Body of pancreas (tissue), 4 donors: ENCODE data around the gene LPCAT3. TPM values are rescaled to one million over a fixed set of nuclear protein-coding genes. Genes with fewer than 3 reads are reported as not detected.

Source experiments
- ATAC-seq: fragments of 150-250 bp; one replicate; pipeline ENCODE4 v1.9.1; 2016
- DNase-seq, 4 donors: peaks; one replicate each; pipeline ENCODE4 v3.0.0-alpha.2; 2019
- H3K27ac ChIP-seq, 4 donors: fragments of 200-600 bp; sonication (generic); 1 replicate in 3 of 4; 2 replicates in 1 of 4; pipeline versions ENCODE4 v1.5.1 to v1.6.1; 2016 to 2019; ENCODE audit warnings: mild to moderate bottlenecking in 1 of 4, mixed read lengths in 1 of 4, moderate library complexity in 1 of 4
- H3K27me3 ChIP-seq, 2 donors: fragments of 200-600 bp; sonication (generic); one replicate each; pipeline ENCODE4 v1.6.0; 2016; ENCODE audit warnings: mild to moderate bottlenecking in 1 of 2
- H3K36me3 ChIP-seq, 2 donors: fragments of 200-600 bp; sonication (generic); replicated peaks in 1 of 2; 2 replicates each; pipeline ENCODE4 v1.5.1; 2016; ENCODE audit warnings: low read depth in 2 of 2; ENCODE audit not compliant: insufficient read depth in 1 of 2
- H3K4me1 ChIP-seq: fragments of 200-600 bp; sonication (generic); one replicate; pipeline ENCODE4 v1.6.0; 2016
- H3K4me3 ChIP-seq, 2 donors: fragments of 200-600 bp; sonication (generic); 1 replicate in 1 of 2; 2 replicates in 1 of 2; pipeline ENCODE4 v1.5.1; 2016 to 2019
- H3K9me3 ChIP-seq, 3 donors: fragments of 200-600 bp; sonication (generic); 1 replicate in 2 of 3; 2 replicates in 1 of 3; pipeline ENCODE4 v1.5.1; 2016
- POLR2A ChIP-seq, 3 donors: fragments of 450-650 bp; IDR thresholded peaks; one replicate each; pipeline ENCODE4 v1.6.1; 2016; ENCODE audit warnings: antibody characterized with exemption in 3 of 3, mild to moderate bottlenecking in 2 of 3
- WGBS, 2 donors: methylation state at CpG; one replicate each; pipeline ENCODE4 v1.1.5; 2017; 5-methylcytosine and 5-hydroxymethylcytosine counted together
- intact Hi-C: fragments of 100-400 bp; cut with DNase I; formaldehyde crosslinking; loops from one replicate; pipeline ENCODE4 v1.15.1; 2023
- total RNA-seq, 2 donors: library from RNA; depleted of rRNA; stranded (reverse); fragments of >200 nt; gene quantifications; one replicate each; pipeline ENCODE4 v1.1.0, GENCODE V29; 2016
- TF ChIP-seq, protein P1 (sequence below), 7 experiments: fragments of 450-650 bp in 4 of 7; fragments of 200-600 bp in 3 of 7; sonication (generic) in 3 of 7; IDR thresholded peaks; one replicate each; pipeline ENCODE4 v1.5.1; 2016 to 2019; ENCODE audit warnings: antibody characterized with exemption in 7 of 7

Gene LPCAT3
- total RNA-seq, 2 donors from 2014 or later: 21.5 to 39.6 TPM

DNA sequence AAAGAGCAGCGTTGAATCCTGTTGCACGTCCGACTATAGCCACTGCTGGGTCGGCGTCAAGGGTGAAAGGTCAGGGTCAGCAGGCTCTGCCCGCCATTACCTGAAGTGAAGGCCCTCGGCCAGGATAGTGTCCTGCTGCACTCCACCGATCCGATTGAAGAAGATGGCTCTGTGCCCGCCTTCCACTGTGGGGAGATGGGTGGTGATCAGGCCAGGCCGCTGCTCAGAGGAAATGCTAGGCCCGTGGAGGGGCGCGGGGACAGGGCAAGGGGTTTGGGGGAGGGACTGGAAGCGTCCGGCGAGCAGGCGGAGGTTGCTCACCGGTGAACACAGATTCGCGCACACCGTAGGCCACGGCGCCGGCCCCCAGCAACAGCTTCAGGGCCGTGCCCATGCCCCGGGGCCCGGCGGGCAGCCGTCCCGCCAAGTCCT, 48.2 kb downstream of the LPCAT3 start:
- intact Hi-C loops: no loop called here
- TF ChIP-seq POLR2A (IDR thresholded peaks at IDR 0.05): no peak
- TF ChIP-seq, protein P1, sequence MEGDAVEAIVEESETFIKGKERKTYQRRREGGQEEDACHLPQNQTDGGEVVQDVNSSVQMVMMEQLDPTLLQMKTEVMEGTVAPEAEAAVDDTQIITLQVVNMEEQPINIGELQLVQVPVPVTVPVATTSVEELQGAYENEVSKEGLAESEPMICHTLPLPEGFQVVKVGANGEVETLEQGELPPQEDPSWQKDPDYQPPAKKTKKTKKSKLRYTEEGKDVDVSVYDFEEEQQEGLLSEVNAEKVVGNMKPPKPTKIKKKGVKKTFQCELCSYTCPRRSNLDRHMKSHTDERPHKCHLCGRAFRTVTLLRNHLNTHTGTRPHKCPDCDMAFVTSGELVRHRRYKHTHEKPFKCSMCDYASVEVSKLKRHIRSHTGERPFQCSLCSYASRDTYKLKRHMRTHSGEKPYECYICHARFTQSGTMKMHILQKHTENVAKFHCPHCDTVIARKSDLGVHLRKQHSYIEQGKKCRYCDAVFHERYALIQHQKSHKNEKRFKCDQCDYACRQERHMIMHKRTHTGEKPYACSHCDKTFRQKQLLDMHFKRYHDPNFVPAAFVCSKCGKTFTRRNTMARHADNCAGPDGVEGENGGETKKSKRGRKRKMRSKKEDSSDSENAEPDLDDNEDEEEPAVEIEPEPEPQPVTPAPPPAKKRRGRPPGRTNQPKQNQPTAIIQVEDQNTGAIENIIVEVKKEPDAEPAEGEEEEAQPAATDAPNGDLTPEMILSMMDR (IDR thresholded peaks at IDR 0.05): no peak
- H3K36me3 ChIP-seq: peaks cover under 1 to 9% of the 10 kb centered on the region in 2 donors
- no peaks in the 10 kb centered on the region for H3K9me3 ChIP-seq
- DNase-seq: peak in 3 of 4 donors; percentile 44 to 57 (median 52)
- peaks cover 61% of the 10 kb centered on the region for H3K4me1 ChIP-seq
- ATAC-seq: no peak
- peak overlapping the region; percentile 69 to 99 for H3K4me3 ChIP-seq
- H3K27ac ChIP-seq: peak overlapping the region; percentile 84 to 99 (median 90)
- H3K27me3 ChIP-seq: no peaks in the 10 kb centered on the region
- WGBS, 2 donors: 0% methylated on average over 17 to 24 of the region's 31 CpGs

DNA sequence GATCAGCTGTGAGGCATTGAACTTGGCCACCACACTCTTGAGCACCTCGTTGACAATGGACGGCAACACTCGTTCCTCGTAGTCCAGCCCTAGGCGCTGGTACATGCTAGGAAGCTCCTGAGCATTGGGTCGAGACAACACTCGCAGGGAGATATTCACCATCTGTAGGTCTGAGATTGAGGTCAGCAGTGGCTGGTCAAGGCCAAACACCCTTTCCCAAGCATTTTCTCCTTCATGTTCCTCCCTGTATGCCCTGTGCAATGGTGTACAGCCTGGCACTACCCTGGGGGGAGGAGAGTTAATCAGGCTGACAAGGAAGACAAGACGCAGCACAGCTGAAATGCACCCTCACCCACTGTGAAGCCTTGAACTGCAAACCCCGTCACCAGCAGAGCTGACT, 49.9 kb downstream of the LPCAT3 start:
- TF ChIP-seq POLR2A (IDR thresholded peaks at IDR 0.05): no peak
- TF ChIP-seq, protein P1 (IDR thresholded peaks at IDR 0.05): no peak
- 42 to 45% methylated on average over 8 to 9 of the region's 9 CpGs for WGBS, 2 donors
- ATAC-seq (no peak), DNase-seq (no peak)
- peak overlapping the region in 3 of 4 donors; percentile 86 to 99 (median 99) for H3K27ac ChIP-seq
- H3K36me3 ChIP-seq: peaks cover 0 to 2% of the 10 kb centered on the region in 2 donors
- no peaks in the 10 kb centered on the region for H3K27me3 ChIP-seq
- intact Hi-C loops: no loop called here
- H3K9me3 ChIP-seq: no peaks in the 10 kb centered on the region
- H3K4me3 ChIP-seq: no peak overlapping the region
- H3K4me1 ChIP-seq: peaks cover 70% of the 10 kb centered on the region

DNA sequence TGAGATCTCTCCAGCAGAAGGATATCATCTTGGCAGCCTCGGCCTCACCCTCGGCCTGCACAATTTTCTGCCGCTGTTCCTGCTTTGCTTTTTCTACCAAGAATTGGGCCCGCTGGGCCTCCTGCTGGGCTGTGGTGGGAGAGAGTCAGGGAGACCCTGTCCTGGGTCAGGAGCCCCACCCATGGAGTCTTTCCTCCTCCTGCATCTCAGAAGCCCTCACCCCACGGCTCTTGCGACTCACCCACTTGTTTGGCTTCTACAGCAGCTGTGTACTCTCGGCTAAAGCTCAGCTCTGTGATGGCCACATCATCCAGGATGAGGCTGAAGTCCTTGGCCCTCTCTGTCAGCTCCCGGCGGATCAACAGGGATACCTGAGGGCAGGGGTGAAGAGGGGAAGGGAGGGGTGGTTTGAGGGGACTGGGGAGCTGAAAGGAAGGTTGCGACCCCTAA, 50.6 kb downstream of the LPCAT3 start:
- 48 to 55% methylated on average over 8 to 9 of the region's 10 CpGs for WGBS, 2 donors
- H3K36me3 ChIP-seq: peaks cover 0 to 2% of the 10 kb centered on the region in 2 donors
- TF ChIP-seq, protein P1 (IDR thresholded peaks at IDR 0.05): no peak
- TF ChIP-seq POLR2A (IDR thresholded peaks at IDR 0.05): no peak
- intact Hi-C loops: no loop called here
- DNase-seq (no peak), ATAC-seq (no peak)
- H3K4me1 ChIP-seq: peaks cover 73% of the 10 kb centered on the region
- H3K27ac ChIP-seq: peak overlapping the region; percentile 16 to 99 (median 92)
- no peaks in the 10 kb centered on the region for H3K27me3 ChIP-seq
- no peaks in the 10 kb centered on the region for H3K9me3 ChIP-seq
- H3K4me3 ChIP-seq: no peak overlapping the region

DNA sequence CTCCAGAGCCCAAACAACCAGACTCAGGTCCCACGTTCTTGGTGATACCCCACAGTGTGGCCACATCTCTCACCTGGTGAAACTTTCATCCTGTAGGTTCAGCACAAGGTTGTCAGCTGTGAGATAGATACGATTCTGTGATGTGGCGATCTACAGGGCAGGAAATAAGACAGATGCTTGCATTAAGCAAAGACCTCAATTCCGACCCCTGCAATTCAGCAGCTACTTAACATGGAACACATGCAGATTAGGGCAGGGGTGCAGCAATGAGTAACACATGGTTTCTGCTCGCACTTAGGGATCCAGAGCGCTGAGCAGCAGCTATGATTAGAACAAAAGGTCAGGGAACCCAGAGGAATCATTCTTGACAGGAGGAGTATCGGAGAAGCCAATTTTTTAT, 51.9 kb downstream of the LPCAT3 start:
- no peaks in the 10 kb centered on the region for H3K9me3 ChIP-seq
- H3K27me3 ChIP-seq: no peaks in the 10 kb centered on the region
- peaks cover 0 to 2% of the 10 kb centered on the region in 2 donors for H3K36me3 ChIP-seq
- DNase-seq: no peak
- WGBS, 2 donors: 35 to 47% methylated on average over 7 of the region's 7 CpGs
- no peak for ATAC-seq
- H3K27ac ChIP-seq: peak overlapping the region in 3 of 4 donors; percentile 86 to 99 (median 99)
- intact Hi-C loops: no loop called here
- no peak overlapping the region for H3K4me3 ChIP-seq
- TF ChIP-seq, protein P1 (IDR thresholded peaks at IDR 0.05): no peak
- no peak for TF ChIP-seq POLR2A (IDR thresholded peaks at IDR 0.05)
- H3K4me1 ChIP-seq: peaks cover 79% of the 10 kb centered on the region

DNA sequence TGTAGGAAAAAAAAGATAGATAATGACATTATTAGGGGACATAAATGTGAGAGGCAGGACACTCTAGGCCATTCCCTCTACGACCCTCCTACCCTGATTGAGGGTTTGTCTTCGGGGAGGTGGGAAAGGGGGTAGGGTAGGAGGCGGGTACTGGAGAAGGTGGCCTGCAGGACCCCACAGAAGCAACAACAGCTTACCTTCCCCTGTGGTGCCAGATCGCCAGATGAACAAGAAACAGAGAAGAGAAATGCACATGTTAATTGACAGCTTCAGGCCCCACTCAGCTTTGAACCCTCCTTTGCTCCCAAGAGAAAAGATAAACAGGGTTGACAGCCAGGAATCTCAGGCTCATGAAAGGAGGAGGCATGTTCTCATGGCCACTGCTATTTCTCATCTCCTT, 52.6 kb downstream of the LPCAT3 start:
- H3K4me3 ChIP-seq: no peak overlapping the region
- H3K27ac ChIP-seq: peak overlapping the region; percentile 99 to 100 (median 99)

More for the DNA sequence above, 52.6 kb downstream of the LPCAT3 start:
- Histone ChIP-seq H3K9me3 (no peaks in the 10 kb centered on the region), H3K36me3 (peaks cover 0 to 2% of the 10 kb centered on the region in 2 donors), H3K4me1 (peaks cover 83% of the 10 kb centered on the region), H3K27me3 (no peaks in the 10 kb centered on the region)
- 41 to 44% methylated on average over 4 of the region's 4 CpGs for WGBS, 2 donors
- DNase-seq: no peak
- TF ChIP-seq POLR2A (IDR thresholded peaks at IDR 0.05): no peak
- TF ChIP-seq, protein P1 (IDR thresholded peaks at IDR 0.05): no peak
- intact Hi-C loops: no loop called here
- ATAC-seq: no peak
